Measurements from ENCODE around the gene CLCF1. TPM values are rescaled to one million over a fixed set of nuclear protein-coding genes. Genes with fewer than 3 reads are reported as not detected.

CLCF1 gene
- total and polyA plus RNA-seq, 10 of the 15 experiments (the other 5 are each of a cell fraction or from before 2014, with no cell fraction given): 0.16 to 2.1 (median 0.63) TPM; not detected in 1

DNA sequence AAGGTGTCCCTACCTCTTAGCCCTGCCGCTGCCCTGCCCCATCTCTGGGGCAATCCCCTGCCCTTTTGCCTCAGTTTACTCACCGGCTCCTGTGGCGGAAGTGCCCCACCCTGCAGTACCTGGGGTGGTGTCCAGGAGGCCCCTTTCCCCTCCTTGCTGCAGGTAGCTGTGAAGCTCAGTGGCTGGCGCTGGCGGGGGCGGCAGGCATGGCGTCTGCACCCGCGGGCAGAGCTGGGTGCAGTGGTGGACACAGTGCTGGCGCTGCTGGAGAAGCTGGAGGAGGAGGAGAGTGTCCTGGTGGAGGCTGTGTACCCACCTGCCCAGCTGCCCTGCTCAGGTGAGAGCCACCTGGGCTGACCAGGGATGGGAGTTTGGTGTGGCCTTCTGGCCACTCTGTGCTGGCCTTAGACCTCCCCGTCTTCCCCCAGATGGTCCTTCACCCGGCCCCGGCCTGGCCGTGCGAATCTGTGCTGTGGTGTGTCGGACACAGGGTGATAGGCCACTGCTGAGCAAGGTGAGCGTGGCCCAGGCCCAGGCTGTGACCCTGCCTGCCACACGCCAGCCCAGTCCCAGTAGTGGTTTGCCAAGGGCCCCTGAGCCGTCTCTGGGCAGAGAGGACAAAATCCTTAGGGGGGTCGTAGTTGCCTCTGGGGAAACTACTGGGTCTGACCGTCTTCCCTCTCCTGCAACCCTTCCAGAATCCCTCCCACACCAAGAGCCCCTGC lies 46.1 kb upstream of the CLCF1 start:
- 66% methylated on average over 21 of the region's 21 CpGs for WGBS (ENCODE audit: insufficient coverage, insufficient replicate concordance, low lambda C conversion rate, missing lambda C conversion rate)
- ChIA-PET SMC1A (ENCODE audit: uncharacterized antibody, unreplicated experiment) (interaction anchor here (1.1 to 1.5 kb wide), 4 partner anchors 12 to 68 kb away, joined by 3 to 7 read pairs (median 3); partner anchors contain the start of gene TBC1D10C), RAD21 (ENCODE audit: unreplicated experiment) (interaction anchor here (0.9 to 2.4 kb wide), 4 partner anchors 18 to 41 kb away, joined by 3 to 8 read pairs (median 4); partner anchors contain the start of genes PPP1CA and RAD9A), CTCF (interaction anchor here (0.9 to 1.6 kb wide), 5 partner anchors 12 to 50 kb away, joined by 3 to 5 read pairs (median 4); partner anchors contain the start of genes PTPRCAP and TMEM134), POLR2A (interaction anchor here (0.7 to 3.9 kb wide), 10 partner anchors 12 to 50 kb away, joined by 3 to 28 read pairs (median 8); partner anchors contain the start of genes PPP1CA, PTPRCAP and TBC1D10C)
- DNase-seq (ENCODE audit: low read depth, low spot score) (no peak), ATAC-seq (no peak), FAIRE-seq (no peak)
- Histone ChIP-seq H3K4me2 (ENCODE audit: control insufficient read depth, insufficient read depth) (no peak overlapping the region), H3K27me3 (replicated peaks in 1 of 2; ENCODE audit: control insufficient read depth in 2 of 2, insufficient read depth in 2 of 2, low read length in 1 of 2) (peaks cover 0 to 5% of the 10 kb centered on the region in 2 experiments; a peak in 3 of 4 replicates), H2AFZ (ENCODE audit: control insufficient read depth, low read depth, low read length) (no peak overlapping the region), H3K9me3 (replicated peaks; ENCODE audit: control insufficient read depth, insufficient read depth, low read length) (no peaks in the 10 kb centered on the region), H3K36me3 (ENCODE audit: control insufficient read depth in 2 of 2, insufficient read depth in 2 of 2, low read length in 1 of 2) (no peaks in the 10 kb centered on the region), H3K79me2 (ENCODE audit: control insufficient read depth, insufficient read depth, low read length) (no peaks in the 10 kb centered on the region), H3K9ac (ENCODE audit: control insufficient read depth, insufficient read depth, low read length) (no peak overlapping the region), H3K27ac (ENCODE audit: control insufficient read depth, insufficient read depth) (no peak overlapping the region), H3K4me3 (no peak overlapping the region), H4K20me1 (ENCODE audit: control insufficient read depth, insufficient read depth) (no peaks in the 10 kb centered on the region), H3K4me1 (ENCODE audit: control insufficient read depth, insufficient read depth, low read length) (peaks cover 2% of the 10 kb centered on the region; the same call in 1 of the 2 replicates)
- in situ Hi-C loops (cut with MboI): no loop called here
- TF ChIP-seq POU2F2 (IDR thresholded peaks at IDR 0.05; ENCODE audit: borderline replicate concordance, low read depth, low read length) (no peak), USF2 (IDR thresholded peaks at IDR 0.05; ENCODE audit: borderline replicate concordance, low read depth, low read length) (no peak), ZNF217 (IDR thresholded peaks at IDR 0.05) (no peak), EGR1 (IDR thresholded peaks at IDR 0.05; ENCODE audit: borderline replicate concordance in 1 of 2, low read depth in 2 of 2, low read length in 2 of 2) (no peak), TCF3 (IDR thresholded peaks at IDR 0.05; ENCODE audit: borderline replicate concordance, insufficient read depth, low read depth, low read length) (no peak)
- intact Hi-C loops (cut with micrococcal nuclease; ENCODE audit: unreplicated experiment): no loop called here
- BruUV-seq (replicated peaks): no TSS peak
